HG03460 (cell line): ENCODE measurements around the gene KCNIP4.

Experiments
- ATAC-seq: cut with Tn5 transposase; IDR thresholded peaks from one replicate; pipeline ENCODE4 v1.9.1; 2021; ENCODE audit not compliant: unreplicated experiment

KCNIP4 gene

DNA sequence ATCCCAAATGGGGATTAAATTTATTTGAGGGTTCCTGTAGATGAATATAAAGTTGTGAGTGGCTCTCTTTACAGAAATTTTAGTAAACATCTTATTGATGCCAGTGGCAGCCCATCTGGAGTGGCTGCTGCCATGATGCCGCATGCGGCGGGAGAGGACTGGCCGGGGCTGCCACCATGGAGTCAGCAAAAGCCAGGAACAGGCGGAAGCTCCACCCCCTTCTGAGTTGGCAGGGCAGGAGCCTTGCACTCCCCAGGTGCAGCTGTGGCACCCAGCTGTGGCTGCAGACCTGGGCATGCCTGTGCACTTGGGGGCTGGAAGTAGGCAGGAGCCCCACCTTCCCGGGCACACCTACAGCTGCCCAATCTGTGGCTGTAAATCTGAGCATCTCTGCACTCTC, 92.3 kb downstream of the KCNIP4 start:
- no peak for ATAC-seq

DNA sequence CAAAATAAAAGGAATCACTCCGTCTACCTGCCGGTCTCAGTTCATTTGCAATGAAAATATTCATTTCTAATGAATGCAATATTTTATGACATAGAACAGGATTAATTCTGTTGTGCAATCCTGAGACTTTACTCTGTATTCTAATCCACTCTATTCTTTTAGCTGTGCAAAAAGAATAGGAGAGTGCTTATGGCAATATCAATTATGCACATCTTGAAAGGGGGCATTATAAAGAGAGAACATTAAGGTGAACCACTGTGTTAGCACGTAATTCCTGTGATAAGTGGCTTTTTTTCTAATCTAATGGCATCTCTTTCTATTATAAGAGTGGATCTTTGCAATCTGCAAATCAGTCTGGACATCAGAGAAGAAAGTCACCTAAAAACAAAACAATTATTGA, 99.5 kb downstream of the KCNIP4 start:
- no peak for ATAC-seq

DNA sequence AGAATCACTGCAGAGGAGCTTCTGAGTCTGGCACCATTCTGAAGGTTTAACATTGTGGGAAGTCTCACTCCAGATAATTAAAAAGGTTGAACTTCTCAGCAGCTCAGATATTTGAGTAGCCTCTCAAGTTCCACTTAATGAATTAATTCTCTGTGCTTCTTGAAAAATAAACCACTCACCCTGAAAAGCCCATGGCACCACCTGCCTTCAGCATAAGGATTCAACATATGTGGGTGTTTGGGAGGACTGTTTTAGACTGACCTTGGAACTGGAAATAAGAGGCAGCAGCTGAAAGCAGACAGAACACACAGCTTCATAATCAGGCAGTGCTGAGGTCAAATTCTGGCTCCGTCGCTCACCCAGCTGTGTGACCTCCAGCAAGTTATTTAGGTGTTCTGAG, 100.6 kb downstream of the KCNIP4 start:
- ATAC-seq = no peak

DNA sequence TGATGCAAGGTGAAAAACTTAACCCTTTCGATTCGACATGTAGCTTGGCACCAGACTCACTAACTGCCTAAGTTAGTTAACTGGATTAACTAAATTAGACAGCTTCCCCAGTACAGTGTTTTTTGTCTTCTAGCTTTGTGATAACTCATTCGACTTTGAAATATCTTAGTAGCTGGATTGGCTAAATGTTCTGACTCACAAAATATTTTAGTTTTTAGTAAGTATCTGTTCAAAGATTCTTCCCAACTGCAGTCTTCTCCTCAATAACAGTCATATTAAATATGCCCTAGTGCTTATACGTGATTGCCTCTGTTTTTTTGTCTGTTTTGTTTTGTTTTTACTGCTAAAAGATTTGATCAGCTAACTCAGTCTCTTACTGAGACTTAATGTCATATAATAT, 102.9 kb downstream of the KCNIP4 start:
- ATAC-seq = no peak

DNA sequence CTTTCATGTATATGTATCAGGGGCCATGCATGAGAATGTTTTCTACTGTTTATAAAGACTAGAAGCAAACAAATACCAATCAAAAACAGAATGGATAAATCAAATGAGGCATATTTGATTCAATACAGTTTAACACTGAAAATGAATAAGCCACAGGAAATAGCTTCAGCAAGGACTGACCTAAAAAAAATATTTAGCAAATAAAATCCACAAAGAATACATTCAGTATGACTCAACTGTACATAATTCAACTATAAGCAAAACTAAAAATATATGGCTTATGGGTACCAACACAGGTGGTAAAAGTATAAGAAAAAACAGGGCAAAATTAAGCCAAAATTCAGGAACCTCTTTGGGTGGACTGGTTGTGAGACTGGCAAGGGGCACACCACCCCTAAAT, 112.9 kb downstream of the KCNIP4 start:
- no peak for ATAC-seq

DNA sequence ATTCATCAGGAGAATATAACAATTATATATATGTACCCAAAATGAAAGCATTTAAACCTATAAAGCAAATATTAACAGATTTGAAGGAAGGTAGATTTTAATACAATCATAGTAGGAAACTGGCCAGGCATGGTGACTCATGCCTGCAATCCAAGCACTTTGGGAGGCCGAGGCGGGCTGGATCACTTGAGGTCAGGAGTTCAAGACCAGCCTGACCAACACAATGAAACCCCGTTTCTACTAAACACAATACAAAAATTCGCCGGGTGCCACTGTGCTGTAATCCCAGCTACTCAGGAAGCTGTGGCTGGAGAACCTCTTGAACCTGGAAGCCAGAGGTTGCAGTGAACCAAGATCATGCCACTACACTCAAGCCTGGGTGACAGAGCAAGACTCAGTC, 118.3 kb downstream of the KCNIP4 start:
- ATAC-seq = no peak

DNA sequence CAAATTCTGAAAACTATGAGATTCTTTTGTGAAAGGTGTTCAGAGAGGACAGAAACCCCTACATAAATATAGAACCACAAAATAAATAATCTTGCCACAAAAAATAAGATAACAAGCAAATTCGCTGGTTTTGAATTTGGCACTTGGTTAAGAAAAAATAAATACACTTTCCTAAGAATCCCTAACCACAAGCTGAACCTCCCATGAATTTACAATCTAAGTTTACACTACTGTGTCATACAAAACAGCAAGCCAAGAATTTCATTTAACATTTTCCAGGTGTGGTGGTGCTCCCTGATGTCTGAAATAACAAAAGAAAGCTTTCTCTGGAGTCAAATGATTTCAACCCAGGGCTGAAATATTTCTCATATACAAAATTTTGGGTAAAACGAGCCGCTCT, 121.0 kb downstream of the KCNIP4 start:
- ATAC-seq = no peak

DNA sequence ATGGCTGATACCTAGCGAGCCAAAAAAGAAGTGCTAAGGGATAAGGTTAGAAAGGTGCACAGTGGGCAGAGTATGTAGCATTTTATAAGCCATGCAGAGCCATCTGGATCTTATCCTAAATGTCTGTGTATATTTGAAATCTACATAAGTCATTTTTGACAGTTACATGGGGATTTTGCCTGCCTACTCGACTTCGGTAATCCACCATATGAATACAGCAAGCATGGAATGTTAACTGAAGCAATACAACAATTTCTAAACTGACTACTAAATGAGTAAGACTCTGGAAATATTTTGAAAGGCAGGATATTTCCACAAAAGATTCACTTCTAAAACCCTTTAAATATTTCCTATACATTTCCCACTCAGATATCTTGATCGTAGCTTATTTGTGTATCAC, 122.5 kb downstream of the KCNIP4 start:
- no peak for ATAC-seq

DNA sequence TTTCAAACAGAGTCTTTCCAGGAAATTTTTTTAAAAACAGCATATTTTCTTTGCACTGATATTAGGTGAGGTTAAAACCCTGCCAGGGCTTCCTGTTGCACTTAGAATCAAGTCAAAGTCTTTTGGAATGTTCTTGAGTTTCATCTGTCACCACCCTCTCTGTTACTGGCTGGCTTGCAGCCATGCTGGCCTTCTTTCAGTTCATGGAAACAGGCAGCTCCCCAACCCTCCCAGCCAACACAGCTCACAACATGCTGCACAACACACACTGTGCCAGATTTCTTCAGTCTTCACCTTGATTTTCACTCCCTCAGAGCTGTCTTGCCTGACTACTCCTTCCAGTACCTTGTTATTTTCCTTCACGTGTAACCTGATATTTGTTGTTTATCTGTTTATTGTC, 129.5 kb downstream of the KCNIP4 start:
- no peak for ATAC-seq

DNA sequence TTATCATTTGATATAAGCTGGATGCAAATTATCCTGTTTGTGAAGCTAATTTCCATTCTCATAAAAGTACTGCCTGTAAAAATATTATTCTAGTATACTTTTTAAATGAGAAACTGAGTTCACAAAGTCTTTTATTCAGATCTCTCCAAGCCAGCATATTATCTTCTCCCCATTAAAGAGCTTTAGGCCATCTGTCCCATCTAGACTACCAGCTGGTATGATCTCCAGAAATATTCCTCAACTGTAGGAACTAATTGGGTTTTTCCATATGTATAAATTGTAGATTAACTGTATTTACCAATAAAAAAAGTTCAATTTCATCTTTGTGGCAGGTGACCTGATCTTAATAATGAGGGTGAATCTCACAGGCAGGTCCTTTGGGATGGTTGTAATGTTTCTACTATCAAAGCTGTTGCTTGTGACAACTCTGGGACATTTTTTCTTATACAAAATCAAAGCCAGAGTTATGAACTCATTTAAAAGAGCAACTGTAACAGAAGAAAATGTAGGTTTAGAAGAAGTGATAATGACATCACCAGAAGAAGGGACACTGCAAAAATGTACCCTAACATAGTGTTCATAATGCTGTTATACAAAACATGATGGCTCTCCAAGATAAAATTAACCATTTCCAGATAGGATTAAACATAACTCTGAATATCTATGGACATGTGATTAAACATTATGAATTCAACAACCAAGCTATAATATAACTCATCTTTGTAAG, 132.8 kb downstream of the KCNIP4 start:
- no peak for ATAC-seq

DNA sequence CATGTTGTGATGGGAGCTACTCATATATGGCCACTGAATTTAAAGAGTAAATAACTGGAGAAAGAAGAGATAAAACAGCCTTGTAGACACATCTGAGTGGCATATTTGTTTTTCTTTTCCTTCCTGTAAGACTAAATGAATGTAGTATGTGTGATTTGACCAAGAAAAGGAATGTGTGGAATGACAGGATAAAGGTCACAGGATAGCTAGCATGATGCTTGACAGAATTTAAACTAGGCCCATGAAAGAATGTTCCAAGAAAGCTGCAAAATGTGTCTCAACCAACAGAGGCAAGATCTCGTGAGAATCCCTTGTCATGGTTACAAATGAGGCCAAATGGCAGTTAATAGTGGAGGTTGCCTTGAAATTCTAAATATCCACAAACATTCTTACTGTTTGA, 137.0 kb downstream of the KCNIP4 start:
- no peak for ATAC-seq

DNA sequence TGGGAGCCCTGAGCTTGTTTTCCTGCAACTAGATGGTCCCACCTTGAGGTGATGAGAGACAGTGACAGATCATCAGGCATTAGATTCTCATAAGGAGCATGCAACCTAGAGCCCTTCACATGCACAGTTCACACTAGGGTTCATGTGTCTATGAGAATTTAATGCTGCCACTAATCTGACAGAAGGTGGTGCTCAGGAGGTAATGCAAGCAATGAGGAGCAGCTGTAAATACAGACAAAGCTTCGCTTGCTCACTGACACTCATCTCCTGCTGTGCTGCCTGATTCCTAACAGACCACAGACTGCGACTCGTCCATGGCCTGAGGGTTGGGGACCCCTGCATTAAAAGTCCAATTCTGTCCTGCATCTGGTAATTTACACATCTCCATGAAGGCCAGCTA, 141.6 kb downstream of the KCNIP4 start:
- ATAC-seq = no peak

DNA sequence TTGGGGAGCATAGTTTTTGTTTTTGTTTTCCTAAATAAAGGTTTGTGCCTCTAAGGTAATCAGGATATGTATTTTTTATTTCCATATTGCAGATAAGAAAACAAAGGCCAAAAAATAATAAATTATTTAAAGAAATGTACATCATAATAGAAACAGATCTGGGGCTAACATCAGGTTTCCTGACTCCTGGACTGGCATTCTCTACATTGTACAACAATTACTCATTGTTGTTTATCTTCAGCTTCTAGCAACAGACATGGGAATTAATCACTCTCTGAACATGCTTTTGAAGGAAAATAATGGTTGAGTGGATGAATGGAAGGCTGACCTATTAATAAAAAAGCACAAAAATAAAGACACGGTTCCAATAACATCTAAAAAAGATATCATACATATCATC, 146.2 kb downstream of the KCNIP4 start:
- ATAC-seq = no peak

DNA sequence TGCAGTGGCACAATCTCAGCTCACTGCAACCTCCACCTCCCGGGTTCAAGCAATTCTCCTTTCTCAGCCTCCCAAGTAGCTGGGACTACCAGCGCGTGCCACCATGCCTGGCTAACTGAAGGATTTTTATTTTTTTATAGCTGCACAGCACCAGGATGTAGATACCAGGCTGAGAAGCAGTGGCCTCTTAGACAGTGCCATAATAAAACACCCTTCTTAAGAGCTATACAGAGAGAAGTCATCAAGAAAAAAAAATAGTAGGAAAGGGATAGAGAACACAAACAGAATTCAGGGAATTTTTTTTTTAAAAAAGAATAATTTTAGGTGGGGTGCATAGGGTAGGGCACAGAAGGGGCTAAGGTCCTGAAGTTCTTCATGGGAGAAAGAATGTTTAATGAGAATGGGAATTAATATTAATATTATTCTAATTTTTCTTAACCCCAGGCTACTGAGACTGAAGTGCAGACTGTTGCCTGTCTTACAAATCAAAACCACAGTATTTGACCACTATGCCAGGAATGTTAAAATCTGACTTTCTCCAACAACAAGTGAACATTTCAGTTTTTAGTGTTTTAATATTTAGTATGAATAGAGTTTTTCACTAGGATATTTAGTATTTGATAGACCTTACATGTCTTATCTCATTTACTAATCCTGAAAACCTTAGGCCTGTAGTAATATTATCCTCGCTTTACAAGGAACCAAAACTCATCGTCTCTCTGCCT, 146.7 kb downstream of the KCNIP4 start:
- no peak for ATAC-seq

DNA sequence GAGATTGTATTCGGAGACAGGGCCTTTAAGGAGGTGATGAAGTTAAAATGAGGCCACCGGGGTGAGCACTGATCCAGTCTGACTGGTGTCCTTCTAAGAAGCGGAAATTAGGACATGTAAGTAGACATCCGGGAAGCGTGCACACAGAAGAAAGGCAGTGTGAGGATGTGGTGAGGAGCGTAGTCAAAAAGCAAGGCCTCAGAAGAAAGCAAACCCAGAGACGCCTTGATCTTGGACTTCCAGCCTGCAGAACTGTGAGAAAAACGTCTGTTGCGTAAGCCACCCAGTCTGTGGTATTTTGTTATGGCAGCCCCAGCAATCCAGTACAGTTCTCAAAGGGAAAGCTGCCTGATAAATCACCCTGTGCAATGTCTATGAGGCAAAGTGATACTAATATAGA, 153.5 kb downstream of the KCNIP4 start:
- no peak for ATAC-seq

DNA sequence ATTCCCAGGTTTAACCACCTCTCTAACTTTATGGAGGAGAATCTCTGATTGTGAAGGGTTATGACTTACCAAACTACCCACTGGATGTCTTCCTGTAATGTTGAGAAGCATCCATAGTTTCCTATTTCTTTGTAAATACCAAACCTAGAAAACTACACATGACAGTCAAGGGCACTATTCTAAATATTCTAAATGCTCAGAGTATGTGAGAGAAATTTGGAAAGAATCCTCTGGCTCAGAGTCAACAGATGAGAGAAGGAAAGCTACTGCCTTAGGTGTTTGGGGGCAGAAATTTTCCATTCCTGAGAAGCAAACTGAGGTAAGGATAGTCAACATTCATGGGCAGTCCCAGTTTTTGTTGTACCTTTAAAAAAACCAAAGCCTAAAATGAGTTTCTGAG, 155.8 kb downstream of the KCNIP4 start:
- ATAC-seq = no peak

DNA sequence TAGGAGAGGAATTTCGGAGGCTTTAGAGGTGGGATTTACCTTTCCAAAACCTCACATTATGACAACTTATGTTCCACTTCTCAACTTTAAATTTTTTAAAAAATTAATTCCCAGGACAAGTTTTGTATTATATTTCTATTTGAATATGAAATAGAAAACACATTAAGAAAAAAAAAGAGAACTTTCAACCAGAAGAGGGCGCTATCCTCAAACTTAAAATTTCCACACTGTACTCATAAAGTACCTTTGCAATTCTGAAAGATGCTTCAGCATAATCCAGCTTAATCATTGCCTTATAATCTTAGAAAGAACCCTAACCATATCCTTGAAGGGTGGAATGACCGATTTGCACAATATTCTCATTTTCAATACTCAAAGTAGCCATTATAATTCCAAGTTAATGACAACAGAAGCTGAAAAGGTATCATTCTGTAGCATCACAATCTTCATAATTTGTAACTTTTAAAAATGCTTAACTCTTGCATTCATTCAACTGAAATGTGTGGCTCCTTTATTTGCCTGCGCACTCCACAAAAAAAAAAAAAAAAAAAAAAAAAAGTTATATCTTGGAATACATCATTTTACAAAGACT, 158.0 kb downstream of the KCNIP4 start:
- no peak for ATAC-seq

DNA sequence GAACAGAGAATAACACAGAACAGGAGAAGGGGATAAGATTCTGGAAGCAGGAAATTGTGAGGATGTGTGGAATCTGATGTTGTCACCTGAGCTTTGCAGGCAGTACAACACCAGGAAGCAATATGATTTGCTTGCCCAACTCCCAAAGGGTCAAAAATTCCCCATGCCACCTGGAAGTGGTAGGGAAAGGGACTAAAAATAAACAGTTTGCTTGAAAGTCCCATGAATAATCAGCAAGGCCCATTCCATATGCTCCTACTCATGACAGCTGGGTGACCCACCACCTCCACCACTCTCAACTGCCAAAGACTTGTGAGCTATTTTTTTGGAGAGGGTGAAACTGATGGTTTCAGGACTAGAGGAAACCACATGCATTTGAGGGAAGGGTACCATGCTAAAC, 168.4 kb downstream of the KCNIP4 start:
- no peak for ATAC-seq

DNA sequence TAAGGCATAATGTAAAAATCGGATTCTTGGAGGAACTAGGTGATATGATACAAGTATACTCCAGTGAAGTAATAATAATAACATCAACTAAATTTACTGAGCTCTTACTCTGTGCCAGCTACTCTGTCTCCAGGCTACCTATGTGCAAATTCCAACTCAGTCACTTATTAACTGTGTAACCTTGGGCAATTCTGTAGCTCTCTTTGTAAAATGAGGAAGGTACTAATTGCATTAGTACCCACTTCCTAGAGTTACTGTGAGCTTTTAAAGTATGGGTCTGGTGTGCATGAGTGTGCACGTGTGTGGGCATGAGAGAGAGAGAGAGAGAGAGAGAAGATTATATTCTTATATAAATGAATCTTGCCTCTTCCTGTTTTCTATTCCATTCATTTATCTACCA, 169.9 kb downstream of the KCNIP4 start:
- no peak for ATAC-seq

DNA sequence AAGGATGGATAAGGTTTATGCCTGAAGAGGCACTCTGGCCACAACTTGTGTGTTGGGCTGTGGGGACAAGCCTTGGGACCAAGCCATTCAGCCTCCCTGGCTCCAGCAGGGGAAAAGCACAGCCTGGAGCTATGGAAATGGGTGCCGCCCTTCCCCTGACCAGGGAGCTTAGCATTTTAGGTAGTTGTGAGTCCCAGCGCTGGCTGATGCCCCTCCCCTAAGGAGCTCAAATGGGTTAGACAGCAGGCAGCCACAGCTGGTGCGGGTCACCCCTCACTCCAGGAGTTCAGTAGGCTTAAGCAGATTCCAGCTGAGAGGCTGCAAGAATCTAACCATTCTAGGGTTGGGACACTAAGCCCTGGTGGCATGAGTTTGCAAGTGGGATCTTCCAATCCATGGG, 172.9 kb downstream of the KCNIP4 start:
- no peak for ATAC-seq

DNA sequence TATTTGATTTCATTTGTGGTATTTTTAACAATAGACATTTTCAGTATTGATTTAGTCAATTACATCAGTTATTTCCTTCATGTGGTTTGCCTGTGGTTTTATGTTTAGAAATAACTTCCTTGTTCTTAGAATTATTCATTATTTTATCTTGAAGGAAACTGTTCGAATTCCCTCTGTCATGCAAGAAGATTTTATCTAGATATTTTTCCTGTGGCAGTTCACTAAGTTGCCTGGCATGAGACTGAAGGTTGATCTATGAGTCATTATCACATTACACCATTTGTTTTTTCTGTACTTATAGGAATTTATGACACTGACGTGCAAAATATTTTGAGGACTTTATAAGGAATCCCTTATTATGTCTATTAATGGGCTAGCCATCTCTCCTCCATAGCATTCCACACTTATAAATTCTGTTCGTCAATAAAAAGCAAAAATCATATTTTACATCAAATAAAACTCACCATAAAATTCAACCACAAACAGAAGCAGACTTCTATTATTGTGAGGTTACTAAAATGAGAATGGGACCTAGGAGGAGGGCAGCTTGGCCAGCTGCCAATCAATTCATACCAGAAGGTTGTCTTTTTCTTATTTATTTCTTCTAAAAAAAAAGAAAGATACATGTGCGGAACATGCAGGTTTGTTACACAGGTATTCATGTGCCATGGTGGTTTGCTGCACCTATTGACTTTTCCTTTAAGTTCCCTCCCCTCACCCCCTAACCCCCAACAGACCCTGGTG, 179.0 kb downstream of the KCNIP4 start:
- no peak for ATAC-seq
